Right lobe of liver (tissue), 4 donors: Measurements from ENCODE around the gene KLHL30.

Experiments used
- POLR2A ChIP-seq: fragments of 450-650 bp; IDR thresholded peaks from one replicate; pipeline ENCODE4 v1.6.1; 2017; ENCODE audit warnings: antibody characterized with exemption, mild to moderate bottlenecking
- TF ChIP-seq, protein P1 (sequence below), 4 donors: fragments of 200-600 bp in 3 of 4; fragments of 450-650 bp in 1 of 4; IDR thresholded peaks; one replicate each; pipeline versions ENCODE4 v1.5.1 to v1.8.0; 2016 to 2022; ENCODE audit warnings: antibody characterized with exemption in 4 of 4, mild to moderate bottlenecking in 2 of 4
- donor health status: DM: no; HTN: no; CAD: no.
- donor health status: DM: no; HTN: no; CAD: no.
- donor health status: DM: no; HTN: yes; CAD: no.

DNA sequence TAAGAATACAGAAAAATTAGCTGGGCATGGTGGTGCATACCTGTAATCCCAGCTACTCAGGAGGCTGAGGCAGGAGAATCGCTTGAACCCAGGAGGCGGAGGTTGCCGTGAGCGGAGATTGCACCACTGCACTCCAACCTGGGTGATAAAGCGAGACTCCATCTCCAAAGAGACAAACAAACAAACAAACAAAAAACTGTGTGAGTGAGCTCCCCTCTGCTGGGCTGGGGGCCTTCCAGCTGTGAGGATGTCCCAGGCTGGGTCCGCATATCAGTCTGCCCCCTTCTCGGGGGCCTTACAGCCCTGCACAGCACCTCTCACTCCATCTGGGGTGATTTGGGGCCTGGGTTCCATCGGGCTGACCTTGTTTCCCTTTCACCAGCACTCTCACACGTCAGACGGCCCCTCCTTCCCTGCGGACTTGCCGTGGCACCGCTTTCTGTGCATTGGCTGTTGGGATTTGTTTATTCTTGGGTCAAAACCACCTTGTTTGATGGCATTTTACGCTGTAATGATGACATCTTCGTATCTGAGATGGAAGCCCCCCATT, 2.8 kb upstream of the KLHL30 start:
- no peak for TF ChIP-seq POLR2A
- TF ChIP-seq, protein P1, sequence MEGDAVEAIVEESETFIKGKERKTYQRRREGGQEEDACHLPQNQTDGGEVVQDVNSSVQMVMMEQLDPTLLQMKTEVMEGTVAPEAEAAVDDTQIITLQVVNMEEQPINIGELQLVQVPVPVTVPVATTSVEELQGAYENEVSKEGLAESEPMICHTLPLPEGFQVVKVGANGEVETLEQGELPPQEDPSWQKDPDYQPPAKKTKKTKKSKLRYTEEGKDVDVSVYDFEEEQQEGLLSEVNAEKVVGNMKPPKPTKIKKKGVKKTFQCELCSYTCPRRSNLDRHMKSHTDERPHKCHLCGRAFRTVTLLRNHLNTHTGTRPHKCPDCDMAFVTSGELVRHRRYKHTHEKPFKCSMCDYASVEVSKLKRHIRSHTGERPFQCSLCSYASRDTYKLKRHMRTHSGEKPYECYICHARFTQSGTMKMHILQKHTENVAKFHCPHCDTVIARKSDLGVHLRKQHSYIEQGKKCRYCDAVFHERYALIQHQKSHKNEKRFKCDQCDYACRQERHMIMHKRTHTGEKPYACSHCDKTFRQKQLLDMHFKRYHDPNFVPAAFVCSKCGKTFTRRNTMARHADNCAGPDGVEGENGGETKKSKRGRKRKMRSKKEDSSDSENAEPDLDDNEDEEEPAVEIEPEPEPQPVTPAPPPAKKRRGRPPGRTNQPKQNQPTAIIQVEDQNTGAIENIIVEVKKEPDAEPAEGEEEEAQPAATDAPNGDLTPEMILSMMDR (IDR thresholded peaks at IDR 0.05) = no peak
